Stimulated activated effector memory CD8-positive, alpha-beta T cell treated with anti-CD3 and anti-CD28 coated beads, Interleukin-12 subunit alpha, Interleukin-12 subunit beta, amount 100 ng/mL, for 72 hours (primary cell): ENCODE data around the gene SIX5.
"Not testable (repeated sequence)": the region's sequence is repeated elsewhere in the genome, so short reads cannot be mapped to it uniquely, and the experiment has no call there.

Source experiments
- ATAC-seq: fragments of 150-1000 bp; cut with Tn5 transposase; 2 replicates; pipeline ENCODE4 v1.10.0; 2021
- DNase-seq, 2 donors: peaks; one replicate each; pipeline ENCODE4 v3.0.0; 2021 to 2022; ENCODE audit warnings: low spot score in 2 of 2
- H3K27ac Mint-ChIP-seq: one replicate; pipeline ENCODE4 v1.8.0; 2022; ENCODE audit warnings: mild to moderate bottlenecking, mixed read lengths
- H3K36me3 Mint-ChIP-seq: one replicate; pipeline ENCODE4 v1.8.0; 2022; ENCODE audit warnings: mild to moderate bottlenecking, mixed read lengths
- H3K4me1 Mint-ChIP-seq: one replicate; pipeline ENCODE4 v1.8.0; 2022; ENCODE audit warnings: mixed read lengths
- H3K4me3 Mint-ChIP-seq: one replicate; pipeline ENCODE4 v1.8.0; 2022; ENCODE audit warnings: mild to moderate bottlenecking, mixed read lengths
- H3K9me3 Mint-ChIP-seq: one replicate; pipeline ENCODE4 v1.8.0; 2022; ENCODE audit warnings: mixed read lengths

SIX5 gene

GRCh38 chr19:45728683-45729082 is 40.4 kb downstream of the SIX5 start:
- H3K4me3 Mint-ChIP-seq, result peak overlapping the region; percentile 24
- peaks cover 29% of the 10 kb centered on the region for H3K4me1 Mint-ChIP-seq
- peak overlapping the region; percentile 1 for H3K27ac Mint-ChIP-seq
- peaks cover 41% of the 10 kb centered on the region for H3K36me3 Mint-ChIP-seq
- not testable (repeated sequence) for ATAC-seq, H3K9me3 Mint-ChIP-seq, DNase-seq

DNA sequence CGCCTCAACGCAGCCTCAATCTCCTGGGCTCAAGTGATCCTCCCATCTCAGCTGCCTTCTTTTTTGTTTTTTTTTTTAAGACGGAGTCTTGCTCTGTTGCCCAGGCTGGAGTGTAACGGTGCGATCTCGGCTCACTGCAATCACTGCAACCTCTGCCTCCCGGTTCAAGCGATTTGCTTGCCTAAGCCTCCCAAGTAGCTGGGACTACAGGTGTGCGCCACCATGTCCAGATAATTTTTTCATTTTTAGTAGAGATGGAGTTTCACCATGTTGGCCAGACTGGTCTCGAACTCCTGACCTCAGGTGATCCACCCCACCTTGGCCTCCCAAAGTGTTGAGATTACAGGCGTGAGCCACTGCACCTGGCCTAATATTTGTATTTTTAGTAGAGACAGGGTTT is 49.0 kb downstream of the SIX5 start:
- not testable (repeated sequence) for DNase-seq, H3K27ac Mint-ChIP-seq, H3K9me3 Mint-ChIP-seq, ATAC-seq, H3K4me3 Mint-ChIP-seq
- peaks cover 89% of the 10 kb centered on the region for H3K36me3 Mint-ChIP-seq
- H3K4me1 Mint-ChIP-seq, result peaks cover 38% of the 10 kb centered on the region

DNA sequence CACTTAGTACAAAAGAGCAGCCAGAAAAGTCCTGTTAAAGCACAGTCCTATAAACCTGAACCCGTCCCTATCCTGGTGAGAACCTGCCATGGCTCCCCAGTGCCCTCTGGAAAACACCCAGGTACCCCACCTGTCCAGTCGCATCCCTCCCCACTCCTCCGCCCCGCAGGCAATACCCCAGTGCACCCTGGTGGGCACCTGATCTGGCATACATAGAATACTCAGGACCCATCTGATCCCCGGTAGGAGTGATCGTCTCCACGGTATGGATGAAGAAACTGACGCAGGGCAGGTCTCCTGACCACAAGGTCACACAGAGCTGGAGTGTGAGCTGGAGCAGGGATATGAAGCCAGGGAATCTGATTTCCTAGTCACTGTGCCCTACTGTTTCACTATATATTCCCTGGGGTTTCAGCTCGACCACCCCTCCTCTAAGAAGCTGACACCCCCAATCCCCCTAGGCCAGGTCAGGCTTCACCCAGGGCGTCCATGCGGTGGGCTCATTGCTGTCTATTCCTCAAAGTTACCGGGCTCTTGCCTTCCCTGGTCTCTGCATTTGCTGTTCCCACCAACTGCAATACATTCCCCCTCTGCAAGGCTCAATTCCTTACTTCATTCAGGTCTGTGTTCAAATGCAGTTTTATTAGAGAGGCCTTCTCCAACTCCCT is 50.9 kb downstream of the SIX5 start:
- no peak for ATAC-seq
- Mint-ChIP-seq H3K4me3 (peak overlapping the region; percentile 91), H3K9me3 (no peaks in the 10 kb centered on the region), H3K4me1 (peaks cover 38% of the 10 kb centered on the region), H3K36me3 (peaks cover 85% of the 10 kb centered on the region), H3K27ac (peak overlapping the region; percentile 88)
- DNase-seq, result no peak

DNA sequence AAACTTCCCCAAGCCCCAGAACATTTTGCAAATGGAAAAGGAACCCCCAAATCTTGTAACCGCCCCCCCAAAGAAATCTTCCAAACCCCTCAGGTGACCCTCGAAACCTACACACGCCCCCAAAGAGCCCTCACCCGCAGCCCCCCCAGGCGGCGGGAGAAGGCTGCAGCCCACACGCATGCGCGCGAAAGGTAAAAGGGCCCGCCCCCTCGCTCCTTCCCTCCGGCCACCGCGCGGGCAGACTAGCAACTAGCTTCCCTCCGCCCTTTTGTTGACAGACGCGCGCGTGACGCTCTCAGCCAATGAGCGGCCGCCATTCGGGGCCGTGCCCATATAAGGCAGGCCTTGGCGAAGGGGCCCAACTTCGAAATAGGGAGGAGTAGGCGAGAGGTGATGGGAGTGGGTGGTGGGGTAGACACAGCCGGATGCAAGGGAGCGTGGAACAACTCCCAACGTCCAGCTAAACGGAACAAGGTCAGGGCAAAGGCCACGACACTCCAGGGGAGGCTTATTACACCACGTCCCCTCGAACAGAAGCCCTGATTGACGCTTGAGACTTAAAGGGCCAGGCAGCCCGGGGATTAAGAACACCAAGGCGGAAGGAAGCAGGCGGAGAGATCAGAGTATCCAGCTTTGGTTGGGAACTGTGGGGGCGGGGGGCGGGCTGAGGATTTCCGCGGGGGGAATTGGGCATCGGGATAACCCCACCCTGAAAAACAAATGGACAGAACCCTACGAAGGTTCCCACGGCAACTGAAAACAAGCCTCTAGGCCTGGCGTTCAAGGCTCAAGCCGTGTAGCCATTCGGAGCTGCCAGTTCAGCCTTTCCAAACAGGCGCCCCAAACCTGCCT is 51.7 kb downstream of the SIX5 start:
- DNase-seq (peak; percentile 92 to 99), ATAC-seq (peak; percentile 99)
- peak overlapping the region; percentile 91 for H3K4me3 Mint-ChIP-seq
- H3K27ac Mint-ChIP-seq, result peak overlapping the region; percentile 88
- H3K4me1 Mint-ChIP-seq, result peaks cover 38% of the 10 kb centered on the region
- H3K36me3 Mint-ChIP-seq, result peaks cover 81% of the 10 kb centered on the region
- no peaks in the 10 kb centered on the region for H3K9me3 Mint-ChIP-seq

GRCh38 chr19:45716359-45717130 is 52.5 kb downstream of the SIX5 start:
- H3K4me3 Mint-ChIP-seq, result peak overlapping the region; percentile 91
- no peak for ATAC-seq
- peak in 1 of 2 donors; percentile 61 for DNase-seq
- peaks cover 78% of the 10 kb centered on the region for H3K36me3 Mint-ChIP-seq
- no peaks in the 10 kb centered on the region for H3K9me3 Mint-ChIP-seq
- H3K27ac Mint-ChIP-seq, result peak overlapping the region; percentile 88
- peaks cover 33% of the 10 kb centered on the region for H3K4me1 Mint-ChIP-seq

- no peak overlapping the region for H3K4me3 Mint-ChIP-seq
- peaks cover 43% of the 10 kb centered on the region for H3K4me1 Mint-ChIP-seq
- peaks cover 78% of the 10 kb centered on the region for H3K36me3 Mint-ChIP-seq
- no peaks in the 10 kb centered on the region for H3K9me3 Mint-ChIP-seq
- peak overlapping the region; percentile 88 for H3K27ac Mint-ChIP-seq
- DNase-seq (no peak), ATAC-seq (no peak)
Measured at GRCh38 chr19:45715139-45715538, 53.9 kb downstream of the SIX5 start.
